ENCODE measurements around the gene PHACTR1. TPM values are rescaled to one million over a fixed set of nuclear protein-coding genes. Genes with fewer than 3 reads are reported as not detected.

PHACTR1 gene
- total RNA-seq, 2 donors from 2014 or later = 1.3 to 4.3 TPM

GRCh38 chr6:12802440-12802839 lies 85.9 kb downstream of the PHACTR1 start:
- no peaks in the 10 kb centered on the region for H3K4me1 ChIP-seq (replicated peaks)
- H3K4me3 ChIP-seq = no peak overlapping the region
- WGBS = 65% methylated on average over 4 of the region's 4 CpGs
- DNase-seq (ENCODE audit: low spot score) = no peak
- H3K36me3 ChIP-seq = no peaks in the 10 kb centered on the region
- H3K27ac ChIP-seq = no peak overlapping the region
- intact Hi-C loops (cut with DNase I) = no loop called here
- TF ChIP-seq POLR2AphosphoS5 (IDR thresholded peaks at IDR 0.05) = no peak
- TF ChIP-seq POLR2A (IDR thresholded peaks at IDR 0.05) = no peak
- TF ChIP-seq CTCF (IDR thresholded peaks at IDR 0.05) = no peak
- no peaks in the 10 kb centered on the region for H3K27me3 ChIP-seq (replicated peaks; ENCODE audit: insufficient read depth)
- H3K9me3 ChIP-seq = no peaks in the 10 kb centered on the region

GRCh38 chr6:12803486-12803885 lies 86.9 kb downstream of the PHACTR1 start:
- no peak for TF ChIP-seq POLR2AphosphoS5 (IDR thresholded peaks at IDR 0.05)
- no peaks in the 10 kb centered on the region for H3K4me1 ChIP-seq (replicated peaks)
- 33% methylated on average over 3 of the region's 3 CpGs for WGBS
- no peak overlapping the region for H3K4me3 ChIP-seq
- intact Hi-C loops (cut with DNase I) = no loop called here
- no peaks in the 10 kb centered on the region for H3K27me3 ChIP-seq (replicated peaks; ENCODE audit: insufficient read depth)
- H3K27ac ChIP-seq = no peak overlapping the region
- no peaks in the 10 kb centered on the region for H3K9me3 ChIP-seq
- H3K36me3 ChIP-seq = no peaks in the 10 kb centered on the region
- DNase-seq (ENCODE audit: low spot score) = no peak

- Histone ChIP-seq H3K9me3 (no peaks in the 10 kb centered on the region), H3K27me3 (replicated peaks; ENCODE audit: insufficient read depth) (no peaks in the 10 kb centered on the region), H3K4me3 (no peak overlapping the region), H3K27ac (no peak overlapping the region), H3K36me3 (no peaks in the 10 kb centered on the region), H3K4me1 (replicated peaks) (no peaks in the 10 kb centered on the region)
- no peak for DNase-seq (ENCODE audit: low spot score)
- intact Hi-C loops (cut with DNase I) = no loop called here
- no peak for TF ChIP-seq CTCF (IDR thresholded peaks at IDR 0.05)
- TF ChIP-seq POLR2AphosphoS5 (IDR thresholded peaks at IDR 0.05) = no peak
- TF ChIP-seq POLR2A (IDR thresholded peaks at IDR 0.05) = no peak
- 66% methylated on average over 7 of the region's 7 CpGs for WGBS
These were observed 88.5 kb downstream of the PHACTR1 start for GRCh38 chr6:12804952-12805645.

GRCh38 chr6:12806136-12806535 lies 89.6 kb downstream of the PHACTR1 start:
- intact Hi-C loops (cut with DNase I) = no loop called here
- Histone ChIP-seq H3K27me3 (replicated peaks; ENCODE audit: insufficient read depth) (no peaks in the 10 kb centered on the region), H3K36me3 (no peaks in the 10 kb centered on the region), H3K4me3 (no peak overlapping the region), H3K27ac (no peak overlapping the region), H3K4me1 (replicated peaks) (no peaks in the 10 kb centered on the region), H3K9me3 (no peaks in the 10 kb centered on the region)
- 86% methylated on average over 4 of the region's 4 CpGs for WGBS
- no peak for DNase-seq (ENCODE audit: low spot score)
- no peak for TF ChIP-seq POLR2AphosphoS5 (IDR thresholded peaks at IDR 0.05)

GRCh38 chr6:12806796-12807195 lies 90.2 kb downstream of the PHACTR1 start:
- TF ChIP-seq CTCF (IDR thresholded peaks at IDR 0.05) (no peak), POLR2A (IDR thresholded peaks at IDR 0.05) (no peak), POLR2AphosphoS5 (IDR thresholded peaks at IDR 0.05) (no peak)
- intact Hi-C loops (cut with DNase I) = no loop called here
- Histone ChIP-seq H3K27ac (no peak overlapping the region), H3K4me1 (replicated peaks) (no peaks in the 10 kb centered on the region), H3K27me3 (replicated peaks; ENCODE audit: insufficient read depth) (no peaks in the 10 kb centered on the region), H3K4me3 (no peak overlapping the region), H3K9me3 (no peaks in the 10 kb centered on the region), H3K36me3 (no peaks in the 10 kb centered on the region)
- 51% methylated on average over 1 of the region's 1 CpG for WGBS
- DNase-seq (ENCODE audit: low spot score) = no peak

- WGBS = 47% methylated on average over 8 of the region's 8 CpGs
- intact Hi-C loops (cut with DNase I) = no loop called here
- no peak for TF ChIP-seq POLR2A (IDR thresholded peaks at IDR 0.05)
- no peak for TF ChIP-seq POLR2AphosphoS5 (IDR thresholded peaks at IDR 0.05)
- no peak for TF ChIP-seq CTCF (IDR thresholded peaks at IDR 0.05)
- Histone ChIP-seq H3K36me3 (no peaks in the 10 kb centered on the region), H3K4me1 (replicated peaks) (no peaks in the 10 kb centered on the region), H3K27ac (no peak overlapping the region), H3K9me3 (no peaks in the 10 kb centered on the region), H3K27me3 (replicated peaks; ENCODE audit: insufficient read depth) (no peaks in the 10 kb centered on the region), H3K4me3 (no peak overlapping the region)
- no peak for DNase-seq (ENCODE audit: low spot score)
These were observed 95.0 kb downstream of the PHACTR1 start for GRCh38 chr6:12811519-12811918.

Data from prostate gland (tissue), 2 donors.